Ishikawa (cell line): Measurements from ENCODE around the gene CCDC91.

Experiments used
- CEBPB ChIP-seq: IDR thresholded peaks from 2 replicates; pipeline ENCODE4 v1.6.1; 2012
- CREB1 ChIP-seq: IDR thresholded peaks from 2 replicates; pipeline ENCODE4 v1.6.1; 2012; ENCODE audit warnings: low read depth
- EGR1 ChIP-seq: IDR thresholded peaks from 2 replicates; pipeline ENCODE4 v1.6.1; 2012
- EP300 ChIP-seq: IDR thresholded peaks from 2 replicates; pipeline ENCODE4 v1.6.1; 2012; ENCODE audit warnings: borderline replicate concordance
- FOXM1 ChIP-seq: IDR thresholded peaks from 2 replicates; pipeline ENCODE4 v1.6.1; 2012; ENCODE audit warnings: low read depth, borderline replicate concordance
- NFIC ChIP-seq: IDR thresholded peaks from 2 replicates; pipeline ENCODE4 v1.6.1; 2012
- RAD21 ChIP-seq: IDR thresholded peaks from 2 replicates; pipeline ENCODE4 v1.6.1; 2012; ENCODE audit warnings: low read depth
- TAF1 ChIP-seq: IDR thresholded peaks from 2 replicates; pipeline ENCODE4 v1.6.1; 2012; ENCODE audit warnings: low read depth, mild to moderate bottlenecking
- TCF12 ChIP-seq: IDR thresholded peaks from 2 replicates; pipeline ENCODE4 v1.6.1; 2012; ENCODE audit warnings: low read depth
- TEAD4 ChIP-seq: IDR thresholded peaks from 2 replicates; pipeline ENCODE4 v1.6.1; 2012
- YY1 ChIP-seq: IDR thresholded peaks from 2 replicates; pipeline ENCODE4 v1.6.1; 2012; ENCODE audit warnings: low read depth
- ZBTB7A ChIP-seq: IDR thresholded peaks from 2 replicates; pipeline ENCODE4 v1.6.1; 2012; ENCODE audit warnings: low read depth
- TF ChIP-seq, protein P1 (sequence below): IDR thresholded peaks from 2 replicates; pipeline ENCODE4 v1.6.1; 2012; ENCODE audit warnings: low read depth, mild to moderate bottlenecking
- TF ChIP-seq, protein P2 (sequence below): IDR thresholded peaks from 2 replicates; pipeline ENCODE4 v1.6.1; 2012
- TF ChIP-seq, protein P3 (sequence below): IDR thresholded peaks from 2 replicates; pipeline ENCODE4 v1.6.1; 2012

Gene CCDC91

DNA sequence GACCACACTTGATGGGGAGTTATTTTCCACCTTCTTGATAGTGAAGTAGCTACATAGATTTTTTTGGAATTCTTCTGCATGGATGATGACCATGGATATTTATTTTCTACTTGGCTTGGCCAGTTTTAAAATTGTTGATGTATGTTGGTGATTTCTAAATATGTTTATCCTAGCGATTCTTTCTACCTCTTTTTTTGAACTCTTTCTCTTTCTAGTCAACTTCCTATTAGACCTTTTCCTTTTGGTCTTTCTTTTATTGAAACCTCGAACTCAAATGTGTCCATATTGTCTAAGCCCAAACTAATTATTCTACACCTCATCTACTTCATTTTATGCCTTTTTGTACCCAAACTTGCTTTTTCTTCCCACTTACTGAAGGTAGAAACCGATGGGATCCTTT is 37.0 kb downstream of the CCDC91 start:
- TF ChIP-seq CEBPB: no peak
- TF ChIP-seq NFIC: no peak
- no peak for TF ChIP-seq ZBTB7A
- TF ChIP-seq YY1: no peak
- TF ChIP-seq, protein P1, sequence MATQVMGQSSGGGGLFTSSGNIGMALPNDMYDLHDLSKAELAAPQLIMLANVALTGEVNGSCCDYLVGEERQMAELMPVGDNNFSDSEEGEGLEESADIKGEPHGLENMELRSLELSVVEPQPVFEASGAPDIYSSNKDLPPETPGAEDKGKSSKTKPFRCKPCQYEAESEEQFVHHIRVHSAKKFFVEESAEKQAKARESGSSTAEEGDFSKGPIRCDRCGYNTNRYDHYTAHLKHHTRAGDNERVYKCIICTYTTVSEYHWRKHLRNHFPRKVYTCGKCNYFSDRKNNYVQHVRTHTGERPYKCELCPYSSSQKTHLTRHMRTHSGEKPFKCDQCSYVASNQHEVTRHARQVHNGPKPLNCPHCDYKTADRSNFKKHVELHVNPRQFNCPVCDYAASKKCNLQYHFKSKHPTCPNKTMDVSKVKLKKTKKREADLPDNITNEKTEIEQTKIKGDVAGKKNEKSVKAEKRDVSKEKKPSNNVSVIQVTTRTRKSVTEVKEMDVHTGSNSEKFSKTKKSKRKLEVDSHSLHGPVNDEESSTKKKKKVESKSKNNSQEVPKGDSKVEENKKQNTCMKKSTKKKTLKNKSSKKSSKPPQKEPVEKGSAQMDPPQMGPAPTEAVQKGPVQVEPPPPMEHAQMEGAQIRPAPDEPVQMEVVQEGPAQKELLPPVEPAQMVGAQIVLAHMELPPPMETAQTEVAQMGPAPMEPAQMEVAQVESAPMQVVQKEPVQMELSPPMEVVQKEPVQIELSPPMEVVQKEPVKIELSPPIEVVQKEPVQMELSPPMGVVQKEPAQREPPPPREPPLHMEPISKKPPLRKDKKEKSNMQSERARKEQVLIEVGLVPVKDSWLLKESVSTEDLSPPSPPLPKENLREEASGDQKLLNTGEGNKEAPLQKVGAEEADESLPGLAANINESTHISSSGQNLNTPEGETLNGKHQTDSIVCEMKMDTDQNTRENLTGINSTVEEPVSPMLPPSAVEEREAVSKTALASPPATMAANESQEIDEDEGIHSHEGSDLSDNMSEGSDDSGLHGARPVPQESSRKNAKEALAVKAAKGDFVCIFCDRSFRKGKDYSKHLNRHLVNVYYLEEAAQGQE: no peak
- no peak for TF ChIP-seq EGR1
- TF ChIP-seq EP300: no peak
- TF ChIP-seq, protein P2, sequence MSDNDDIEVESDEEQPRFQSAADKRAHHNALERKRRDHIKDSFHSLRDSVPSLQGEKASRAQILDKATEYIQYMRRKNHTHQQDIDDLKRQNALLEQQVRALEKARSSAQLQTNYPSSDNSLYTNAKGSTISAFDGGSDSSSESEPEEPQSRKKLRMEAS: no peak
- no peak for TF ChIP-seq TEAD4
- no peak for TF ChIP-seq RAD21

DNA sequence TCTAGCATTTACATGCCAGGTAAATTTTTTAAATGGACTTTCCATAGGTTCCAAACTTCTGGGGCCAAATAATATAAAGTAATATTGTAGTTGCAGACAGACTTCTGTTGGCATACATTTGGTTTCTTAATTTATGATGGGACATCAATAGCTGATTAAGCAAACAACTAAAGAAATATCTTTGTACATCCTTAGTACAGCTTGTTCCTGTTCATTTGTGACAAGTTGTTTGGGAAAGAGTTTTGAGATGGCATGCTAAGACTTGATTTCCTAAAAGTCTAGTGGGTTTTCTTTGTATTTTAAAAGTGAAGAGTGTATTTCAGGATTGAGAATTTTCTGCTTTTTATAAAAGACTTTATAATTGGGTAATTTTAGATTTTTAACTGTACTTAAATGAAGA is 41.0 kb downstream of the CCDC91 start:
- TF ChIP-seq NFIC (no peak), RAD21 (no peak), EGR1 (no peak), ZBTB7A (no peak), TEAD4 (no peak), CEBPB (no peak), FOXM1 (no peak), TAF1 (no peak), YY1 (no peak), EP300 (no peak), TCF12 (no peak), CREB1 (no peak)
- TF ChIP-seq, protein P1: no peak
- TF ChIP-seq, protein P2: no peak
- TF ChIP-seq, protein P3, sequence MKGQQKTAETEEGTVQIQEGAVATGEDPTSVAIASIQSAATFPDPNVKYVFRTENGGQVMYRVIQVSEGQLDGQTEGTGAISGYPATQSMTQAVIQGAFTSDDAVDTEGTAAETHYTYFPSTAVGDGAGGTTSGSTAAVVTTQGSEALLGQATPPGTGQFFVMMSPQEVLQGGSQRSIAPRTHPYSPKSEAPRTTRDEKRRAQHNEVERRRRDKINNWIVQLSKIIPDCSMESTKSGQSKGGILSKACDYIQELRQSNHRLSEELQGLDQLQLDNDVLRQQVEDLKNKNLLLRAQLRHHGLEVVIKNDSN: no peak

DNA sequence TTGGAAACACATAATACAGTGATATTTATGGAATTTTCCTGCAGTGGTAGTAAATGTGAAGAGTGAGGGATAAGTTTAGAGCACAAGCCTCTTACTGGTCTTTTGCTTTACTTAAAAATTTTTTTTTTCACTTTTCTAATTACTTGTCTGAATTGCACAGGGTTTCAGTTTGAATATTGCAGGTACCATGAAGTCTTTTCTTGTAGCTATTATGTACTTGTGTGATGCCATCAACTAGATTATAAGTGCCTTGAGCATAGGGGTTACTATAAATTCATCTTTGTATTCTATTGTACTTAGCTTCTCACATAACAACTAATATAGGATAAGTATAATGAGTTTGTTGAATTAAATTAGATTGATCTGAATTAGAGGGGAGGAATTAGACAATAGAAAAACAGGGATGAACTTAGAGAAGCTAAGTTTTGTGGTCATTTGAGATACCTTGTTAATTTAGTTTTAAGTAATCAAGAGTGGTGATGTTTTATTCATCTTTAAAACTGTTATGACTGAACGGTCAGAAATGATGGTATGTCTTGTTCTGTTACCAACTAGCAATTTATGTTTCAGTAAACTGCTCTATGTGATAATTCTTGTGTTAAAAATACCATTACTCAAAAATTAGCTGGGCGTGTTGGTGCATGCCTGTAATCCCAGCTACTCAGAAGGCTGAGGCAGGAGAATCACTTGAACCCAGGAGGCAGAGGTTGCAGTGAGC is 42.1 kb downstream of the CCDC91 start:
- TF ChIP-seq RAD21 (no peak), ZBTB7A (no peak), CREB1 (no peak), CEBPB (no peak), NFIC (no peak), TCF12 (no peak), EP300 (no peak), TAF1 (no peak), EGR1 (no peak)
- TF ChIP-seq, protein P2: no peak

DNA sequence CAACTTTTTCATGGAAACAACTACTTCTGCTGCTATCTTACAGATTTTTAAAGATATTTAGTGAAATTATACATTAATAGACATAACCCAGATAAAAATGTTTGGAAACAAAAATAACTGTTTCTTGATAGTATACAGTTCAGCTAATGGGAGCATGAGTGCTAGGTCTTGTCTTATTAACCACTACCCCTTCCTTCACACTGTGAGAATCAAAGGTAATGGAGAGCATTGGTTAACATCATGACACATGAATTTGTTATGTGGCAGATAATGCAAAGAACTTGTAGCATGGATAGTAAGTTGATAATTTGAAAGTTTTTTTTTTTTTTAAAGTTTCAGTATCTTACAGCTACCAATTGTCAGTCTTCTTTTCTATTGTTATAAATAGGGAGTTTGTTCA is 44.2 kb downstream of the CCDC91 start:
- TF ChIP-seq EP300 (no peak), ZBTB7A (no peak), CREB1 (no peak), TAF1 (no peak), RAD21 (no peak), FOXM1 (no peak), CEBPB (no peak), NFIC (no peak), YY1 (no peak), TCF12 (no peak), TEAD4 (no peak), EGR1 (no peak)
- TF ChIP-seq, protein P2: no peak
- TF ChIP-seq, protein P1: no peak
- TF ChIP-seq, protein P3: no peak
